ENCODE data around the gene CRACDL.

Gene CRACDL

GRCh38 chr2:98801286-98801685, 134.7 kb downstream of the CRACDL start:
- DNase-seq = no peak

GRCh38 chr2:98800330-98801064, 135.5 kb downstream of the CRACDL start:
- no peak for DNase-seq

GRCh38 chr2:98799375-98800329, 136.4 kb downstream of the CRACDL start:
- no peak for DNase-seq

GRCh38 chr2:98796775-98797544, 139.1 kb downstream of the CRACDL start:
- no peak for DNase-seq

DNA sequence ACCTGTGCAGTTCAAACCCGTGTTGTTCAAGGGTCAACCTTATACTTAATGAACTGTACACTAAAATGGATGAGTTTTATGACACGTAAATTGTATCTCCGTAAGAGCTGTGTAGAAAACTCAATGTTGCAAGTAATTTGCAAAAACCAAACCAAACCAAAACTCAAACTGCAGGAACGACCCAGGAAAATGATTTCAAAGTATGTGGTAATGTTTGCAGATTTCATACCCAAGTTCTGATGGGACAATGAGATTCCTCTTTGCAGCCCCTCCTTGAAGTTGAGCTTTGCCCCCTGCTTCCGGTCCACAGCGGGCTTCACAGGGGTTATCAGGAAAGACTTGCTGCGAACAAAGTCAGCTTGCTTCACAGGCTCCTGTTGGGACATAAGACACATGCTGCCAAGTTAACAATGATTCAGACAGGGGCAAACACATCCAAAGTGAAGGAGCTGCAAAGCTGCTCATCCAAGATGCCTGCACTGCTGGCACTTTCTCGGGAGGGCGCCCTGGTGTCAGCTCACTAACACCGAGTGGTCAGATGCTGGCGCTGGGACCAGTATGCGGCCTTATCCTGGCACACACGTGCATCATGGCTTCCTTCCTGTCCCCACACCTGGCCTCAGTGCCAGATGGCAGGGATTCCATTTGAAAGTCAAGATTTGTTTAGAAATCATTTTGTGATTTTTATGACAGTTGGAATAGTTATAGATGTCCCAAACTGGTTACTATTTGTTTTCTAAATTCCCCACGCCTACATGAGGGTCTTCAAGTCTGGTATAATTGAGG, 139.9 kb downstream of the CRACDL start:
- no peak for DNase-seq

GRCh38 chr2:98793897-98794830, 141.9 kb downstream of the CRACDL start:
- no peak for DNase-seq

- no peak for DNase-seq
Observed at GRCh38 chr2:98793275-98793674, 142.8 kb downstream of the CRACDL start.

DNA sequence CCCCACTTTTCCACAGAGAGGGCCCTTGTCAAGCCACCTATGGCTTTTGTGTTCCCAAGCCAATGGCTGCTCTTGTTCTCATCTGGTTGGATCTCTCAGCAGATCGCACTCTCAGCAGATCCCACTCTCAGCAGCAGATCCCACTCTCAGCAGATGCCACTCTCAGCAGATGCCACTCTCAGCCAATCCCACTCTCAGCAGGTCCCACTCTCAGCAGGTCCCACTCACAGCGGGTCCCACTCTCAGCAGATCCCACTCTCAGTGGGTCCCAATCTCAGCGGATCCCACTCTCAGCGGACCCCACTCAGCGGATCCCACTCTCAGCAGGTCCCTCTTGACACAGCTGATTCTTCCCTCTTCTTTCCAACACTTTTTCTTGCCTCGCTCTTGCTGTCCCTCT, 145.8 kb downstream of the CRACDL start:
- DNase-seq = no peak

DNA sequence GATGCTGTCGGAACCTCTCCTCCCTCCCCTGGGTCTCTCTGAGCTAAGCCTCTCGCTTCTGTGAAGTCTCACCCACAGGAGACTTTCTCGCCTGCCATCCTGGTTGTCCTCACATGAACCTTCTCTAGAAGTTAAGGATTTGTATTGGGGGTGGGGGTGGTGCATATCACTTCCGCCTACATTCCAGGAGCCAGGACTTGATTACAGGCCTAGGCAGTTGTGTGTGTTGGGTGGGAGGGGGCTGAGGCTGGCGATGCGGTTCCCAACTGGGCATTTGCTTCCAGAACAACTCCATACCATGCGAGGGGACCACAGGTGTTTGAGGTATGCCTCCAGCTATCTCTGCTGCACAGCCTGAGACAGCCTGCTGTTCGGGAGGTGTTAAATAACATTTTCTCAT, 148.3 kb downstream of the CRACDL start:
- DNase-seq = no peak

- DNase-seq = no peak
Observed at GRCh38 chr2:98786179-98786578, 149.8 kb downstream of the CRACDL start.

DNA sequence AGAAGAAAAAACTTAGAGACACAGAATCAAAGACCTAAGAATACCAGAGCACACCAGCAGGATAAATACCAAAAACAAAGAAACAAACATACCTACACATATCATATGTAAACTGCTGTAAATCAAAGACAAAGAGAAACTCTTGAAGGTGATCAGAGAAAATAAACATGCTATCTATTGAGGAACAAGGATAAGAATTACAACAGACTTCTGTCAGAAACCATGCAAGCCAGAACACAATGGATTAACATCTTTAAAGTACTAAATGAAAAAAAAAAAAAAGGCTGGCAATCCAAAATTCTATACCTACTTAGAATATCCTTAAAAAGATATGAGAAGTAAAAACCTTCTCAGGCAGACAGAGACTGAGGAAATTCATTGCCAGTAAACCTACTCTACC, 153.5 kb downstream of the CRACDL start:
- DNase-seq = no peak

GRCh38 chr2:98781822-98782221, 154.2 kb downstream of the CRACDL start:
- no peak for DNase-seq

- no peak for DNase-seq
Observed at GRCh38 chr2:98778741-98779483, 157.1 kb downstream of the CRACDL start.

DNA sequence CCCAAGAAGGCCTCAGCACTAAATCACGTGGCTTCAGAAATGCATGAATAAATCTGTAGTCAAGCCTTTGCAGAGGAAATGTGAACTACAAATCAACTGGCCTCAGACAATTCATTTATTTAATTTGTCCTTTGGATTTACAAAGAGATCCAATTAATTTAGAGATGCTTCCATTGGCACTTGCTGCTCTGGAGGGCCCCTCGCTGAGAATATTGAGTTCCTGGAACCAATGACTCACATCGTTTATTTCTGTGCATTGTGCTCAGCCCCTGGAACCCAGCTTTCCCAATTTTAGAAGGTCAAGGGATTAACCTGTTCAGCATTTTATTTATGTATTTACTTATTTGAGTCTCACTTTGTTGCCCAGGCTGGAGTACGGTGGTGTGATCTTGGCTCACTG, 157.9 kb downstream of the CRACDL start:
- DNase-seq = no peak

DNA sequence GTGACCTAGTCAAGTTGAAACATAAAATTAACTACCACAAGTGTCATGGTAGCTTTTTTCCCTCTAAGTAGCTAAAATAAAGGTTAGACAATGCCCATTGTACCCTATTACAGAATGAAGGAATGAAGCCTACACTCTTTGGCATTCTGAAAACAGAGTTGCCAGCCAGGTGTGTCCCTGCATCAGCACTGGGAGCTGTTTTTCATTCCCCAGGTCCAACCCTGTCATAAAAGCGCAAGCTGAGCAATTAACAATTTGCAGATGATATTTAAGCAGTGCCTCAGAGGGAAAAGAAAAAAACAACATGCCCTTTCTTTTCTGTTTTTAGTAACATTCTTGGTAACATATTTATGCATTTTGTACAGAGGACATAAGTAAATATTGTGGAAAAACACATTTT, 158.3 kb downstream of the CRACDL start:
- DNase-seq = no peak

DNA sequence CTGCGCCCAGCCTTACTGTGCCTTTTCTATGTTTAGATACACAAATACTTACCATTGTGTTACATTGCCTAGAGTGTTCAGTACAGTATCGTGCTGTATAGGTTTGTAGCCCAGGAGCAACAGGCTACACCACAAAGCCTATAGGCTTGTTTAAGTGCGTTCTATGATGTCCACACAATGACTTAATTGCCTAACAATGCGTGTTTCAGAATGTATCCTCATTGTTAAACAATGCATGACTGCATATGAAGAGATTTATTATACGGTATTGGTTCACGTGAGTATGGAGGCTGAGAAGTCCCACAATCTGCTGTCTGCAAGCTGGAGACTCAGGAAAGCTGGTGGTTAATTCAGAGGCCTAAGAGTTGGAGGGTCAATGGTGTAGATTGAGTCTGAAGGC, 158.9 kb downstream of the CRACDL start:
- DNase-seq = no peak

DNA sequence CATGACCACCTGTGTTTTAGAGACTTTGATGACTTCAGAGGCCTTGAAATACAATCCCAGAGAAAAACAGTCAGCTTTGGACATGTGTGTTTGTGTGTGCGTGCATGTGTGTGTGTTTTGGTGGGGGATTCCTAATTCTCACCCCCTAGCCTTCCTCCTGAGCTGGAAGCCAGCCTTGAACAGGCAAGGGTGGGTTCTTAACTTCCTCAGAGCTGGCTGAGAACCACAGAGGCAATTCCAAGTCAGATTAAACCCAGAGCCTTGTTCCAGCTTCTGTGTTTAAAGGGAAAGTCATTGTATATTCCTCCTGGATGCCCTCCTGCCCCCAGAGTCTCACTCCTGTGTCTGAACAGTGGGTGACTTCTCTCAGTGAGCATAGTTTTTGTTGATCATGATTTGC, 159.9 kb downstream of the CRACDL start:
- no peak for DNase-seq

- DNase-seq = no peak
Observed at GRCh38 chr2:98775146-98775986, 160.7 kb downstream of the CRACDL start.

- DNase-seq = no peak
Observed at GRCh38 chr2:98773907-98774306, 162.1 kb downstream of the CRACDL start.

Measured in fibroblast of skin of back (primary cell).